HTR-8/SVneo (cell line): Measurements from ENCODE around the gene RNF19B.

Experiments
- DNase-seq: peaks from one replicate; pipeline ENCODE4 v3.0.0; 2011; ENCODE audit warnings: low spot score, mixed read lengths; ENCODE audit not compliant: insufficient read length
- FAIRE-seq: peaks from 2 replicates; lab custom pipeline; 2011; peaks lifted over from hg19 to GRCh38; lab: Jason Lieb, UNC

The RNF19B gene, protein sequence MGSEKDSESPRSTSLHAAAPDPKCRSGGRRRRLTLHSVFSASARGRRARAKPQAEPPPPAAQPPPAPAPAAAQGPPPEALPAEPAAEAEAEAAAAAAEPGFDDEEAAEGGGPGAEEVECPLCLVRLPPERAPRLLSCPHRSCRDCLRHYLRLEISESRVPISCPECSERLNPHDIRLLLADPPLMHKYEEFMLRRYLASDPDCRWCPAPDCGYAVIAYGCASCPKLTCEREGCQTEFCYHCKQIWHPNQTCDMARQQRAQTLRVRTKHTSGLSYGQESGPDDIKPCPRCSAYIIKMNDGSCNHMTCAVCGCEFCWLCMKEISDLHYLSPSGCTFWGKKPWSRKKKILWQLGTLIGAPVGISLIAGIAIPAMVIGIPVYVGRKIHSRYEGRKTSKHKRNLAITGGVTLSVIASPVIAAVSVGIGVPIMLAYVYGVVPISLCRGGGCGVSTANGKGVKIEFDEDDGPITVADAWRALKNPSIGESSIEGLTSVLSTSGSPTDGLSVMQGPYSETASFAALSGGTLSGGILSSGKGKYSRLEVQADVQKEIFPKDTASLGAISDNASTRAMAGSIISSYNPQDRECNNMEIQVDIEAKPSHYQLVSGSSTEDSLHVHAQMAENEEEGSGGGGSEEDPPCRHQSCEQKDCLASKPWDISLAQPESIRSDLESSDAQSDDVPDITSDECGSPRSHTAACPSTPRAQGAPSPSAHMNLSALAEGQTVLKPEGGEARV

DNA sequence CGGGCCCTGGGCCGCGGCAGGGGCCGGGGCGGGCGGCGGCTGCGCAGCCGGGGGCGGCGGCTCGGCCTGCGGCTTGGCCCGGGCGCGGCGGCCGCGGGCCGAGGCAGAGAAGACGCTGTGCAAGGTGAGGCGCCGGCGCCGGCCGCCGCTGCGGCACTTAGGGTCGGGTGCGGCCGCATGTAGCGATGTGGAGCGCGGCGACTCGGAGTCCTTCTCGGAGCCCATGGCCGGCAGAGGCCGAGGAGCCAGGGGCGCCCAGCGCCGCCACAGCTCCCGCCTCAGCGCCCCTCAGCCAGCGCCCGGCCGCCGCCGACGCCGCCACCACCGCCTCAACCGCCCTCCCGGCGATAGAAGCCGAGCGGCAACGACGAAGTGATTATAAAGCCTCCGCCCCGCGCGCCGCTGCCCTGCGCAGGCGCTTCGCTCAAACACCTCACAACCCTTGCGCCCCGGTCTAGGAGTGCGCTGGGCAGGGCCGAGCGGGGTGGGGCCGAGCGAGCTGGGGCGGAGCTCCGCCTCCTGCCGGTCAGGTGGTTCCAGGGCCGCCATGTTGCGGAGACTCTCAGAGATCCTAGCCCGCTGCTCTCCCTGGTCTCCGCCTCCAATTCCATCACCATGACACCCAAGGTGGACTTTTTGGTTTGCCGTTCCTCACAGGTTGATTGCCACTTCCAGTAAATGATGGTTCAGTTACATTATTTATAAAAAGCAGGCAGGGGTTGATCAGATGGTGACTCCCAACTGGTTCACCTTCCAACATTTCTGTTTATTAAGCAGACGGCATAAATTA lies at the start of gene RNF19B:
RNF19B (minus strand) TSS at position 349 of the 790 bp plus-strand sequence; CDS start at position 225, 124 bp downstream.
- FAIRE-seq, result peak; percentile 54
- DNase-seq, result peak; percentile 93

DNA sequence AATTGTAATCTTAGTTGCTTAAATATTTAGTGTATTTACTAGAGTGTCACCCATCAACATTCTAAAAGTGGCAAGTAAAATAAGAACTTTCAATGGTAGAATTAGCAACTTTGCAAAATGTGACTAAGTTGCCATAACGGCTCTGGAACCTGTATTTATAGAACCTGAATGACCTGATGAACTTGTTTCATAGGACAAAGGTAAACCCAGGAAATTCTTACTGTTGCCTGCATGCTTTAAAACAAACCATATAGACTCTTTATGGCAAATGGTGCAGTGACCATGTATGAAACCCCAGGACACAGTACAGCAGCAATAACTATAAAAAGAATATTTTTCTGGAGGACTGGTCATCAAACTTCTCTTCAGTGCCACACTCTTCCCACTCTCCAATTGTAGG lies 49.2 kb upstream of the RNF19B start:
- DNase-seq (no peak), FAIRE-seq (no peak)

GRCh38 chr1:33012165-33012564 lies 47.6 kb upstream of the RNF19B start:
- DNase-seq (no peak), FAIRE-seq (no peak)

GRCh38 chr1:33010932-33011731 lies 46.5 kb upstream of the RNF19B start:
- no peak for FAIRE-seq
- DNase-seq, result no peak

DNA sequence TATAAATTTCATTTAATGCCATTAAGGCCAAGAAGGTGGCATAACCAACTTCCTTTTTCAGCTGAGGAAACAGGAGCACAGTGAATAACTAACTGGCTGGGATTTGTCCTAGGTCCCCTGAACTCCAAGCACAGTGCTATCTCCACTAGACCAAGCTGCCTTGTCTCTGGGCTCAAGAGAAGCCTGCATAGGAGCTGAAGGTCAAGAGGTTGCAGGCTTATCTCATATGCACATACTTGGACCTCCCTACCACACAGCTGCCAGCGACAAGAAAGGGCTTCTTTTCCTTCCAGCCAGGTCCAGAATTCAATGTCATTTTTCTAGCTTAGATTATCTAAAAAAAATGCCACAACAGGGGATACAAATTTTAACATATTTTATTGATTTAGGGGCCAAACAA lies 45.0 kb upstream of the RNF19B start:
- DNase-seq (no peak), FAIRE-seq (no peak)

DNA sequence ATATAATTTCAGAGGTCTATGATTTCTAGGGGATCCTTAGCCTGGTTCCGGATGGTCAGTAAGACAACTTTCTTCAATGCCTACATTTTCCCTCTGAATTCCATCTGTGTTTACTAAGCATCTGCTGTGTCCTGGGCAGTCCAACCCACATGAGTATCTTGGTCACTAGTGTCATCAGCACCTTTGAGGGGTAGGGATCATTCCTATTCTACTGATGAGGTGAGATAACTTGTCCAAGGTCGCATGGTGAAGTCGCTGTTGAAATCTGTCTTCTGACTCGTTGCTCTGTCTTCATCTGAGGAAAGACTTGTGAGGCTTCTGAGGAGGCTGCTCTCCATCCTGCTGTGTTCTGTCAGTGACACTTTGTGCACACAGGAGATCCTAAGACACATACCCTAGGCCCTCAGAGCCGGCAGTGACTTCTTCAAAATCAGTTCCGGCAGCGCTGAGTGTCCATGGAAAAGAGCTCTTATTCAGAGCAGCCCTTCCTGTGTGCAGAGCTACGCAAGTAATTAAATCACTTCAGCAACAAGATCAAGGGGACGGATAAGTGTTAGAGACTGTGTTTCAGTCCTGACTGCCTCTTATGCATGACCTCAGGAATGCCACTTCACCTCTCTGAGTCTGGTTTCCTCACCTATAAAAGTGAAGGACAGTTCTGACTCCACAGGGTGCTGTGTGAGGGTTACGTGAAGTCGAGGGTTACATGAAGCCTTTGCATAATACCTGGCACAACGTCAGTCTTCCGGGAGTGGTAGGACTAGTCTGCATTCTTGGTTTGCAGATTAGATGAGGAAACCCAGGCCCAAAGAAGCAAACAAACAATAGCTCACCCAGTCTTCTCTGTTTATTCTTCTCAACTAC lies 43.7 kb upstream of the RNF19B start:
- no peak for FAIRE-seq

DNA sequence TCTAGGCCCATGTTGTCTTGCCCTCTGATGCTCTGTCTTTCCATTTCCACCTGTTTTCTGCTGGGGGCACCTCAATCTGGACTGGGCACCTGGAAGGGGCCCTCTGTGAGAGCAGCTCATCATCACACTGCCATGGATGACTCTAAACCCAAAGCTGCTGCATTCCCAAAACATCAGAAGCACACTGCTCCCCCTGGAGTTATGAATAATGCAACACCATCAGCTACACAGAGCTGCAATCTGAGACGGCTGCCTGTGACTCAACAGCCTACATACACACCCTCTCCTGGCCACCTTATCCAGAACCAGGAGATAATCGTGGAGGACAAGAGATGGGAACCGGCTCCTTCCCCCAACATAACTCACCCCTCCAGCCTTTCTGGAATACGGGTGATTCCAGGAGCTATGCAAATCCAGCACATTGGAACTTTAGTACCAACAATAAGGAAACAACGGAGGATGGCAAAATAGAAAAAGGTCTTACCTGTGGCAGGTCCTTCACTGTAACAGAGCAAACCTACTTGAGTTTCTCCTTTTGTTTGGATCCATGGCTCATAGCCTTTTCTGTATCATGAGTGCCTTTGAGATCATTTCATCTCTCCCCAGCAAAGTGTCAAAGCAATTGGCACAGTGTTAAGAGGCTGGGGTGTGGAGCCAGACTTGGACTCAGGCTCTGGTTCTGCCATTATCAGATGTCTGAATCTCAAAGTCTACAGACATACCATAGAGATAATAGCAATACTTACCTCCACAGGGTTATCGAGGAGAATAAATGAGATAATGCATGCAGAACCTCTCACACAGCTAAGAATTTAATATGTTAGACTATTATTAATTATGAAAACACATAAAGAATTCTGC lies 42.8 kb upstream of the RNF19B start:
- DNase-seq, result peak; percentile 84
- FAIRE-seq, result no peak

More for the DNA sequence above, 43.7 kb upstream of the RNF19B start:
- no peak for DNase-seq

- FAIRE-seq (no peak), DNase-seq (no peak)
Observed at GRCh38 chr1:33005838-33006421, 41.3 kb upstream of the RNF19B start.

DNA sequence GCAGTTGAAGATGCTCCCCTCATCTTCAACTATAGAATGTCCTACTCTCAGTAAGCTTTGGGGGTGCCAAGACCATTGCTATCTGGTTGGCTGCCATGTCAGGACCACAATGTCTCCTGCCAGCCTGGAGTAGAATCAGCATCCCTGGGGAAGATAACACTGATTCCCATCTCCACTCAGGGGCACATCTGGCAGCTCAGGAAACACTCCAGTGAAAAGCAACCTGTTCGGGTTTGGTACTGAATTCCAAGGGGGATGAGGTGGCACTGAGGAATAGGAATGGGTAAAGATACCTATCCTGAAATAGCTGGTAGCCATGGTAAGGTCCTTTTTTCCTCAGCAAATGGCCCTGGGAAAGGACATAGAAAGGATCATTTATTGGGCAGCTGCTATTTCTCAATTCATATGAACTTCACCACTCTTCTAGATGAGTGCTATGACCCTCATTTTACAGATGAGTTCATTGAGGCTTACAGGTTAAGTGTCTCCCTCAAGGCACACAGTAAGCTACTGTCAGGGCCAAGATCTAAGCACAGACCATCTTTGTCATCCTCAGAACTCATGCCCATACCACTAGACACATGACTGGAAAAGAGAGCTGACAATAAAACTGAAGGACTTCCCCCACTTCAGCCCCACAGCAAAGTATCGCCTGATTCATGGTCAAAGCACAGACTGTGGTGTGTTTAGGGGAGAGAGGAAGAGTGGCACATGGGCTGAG lies 40.7 kb upstream of the RNF19B start:
- DNase-seq (no peak), FAIRE-seq (no peak)

DNA sequence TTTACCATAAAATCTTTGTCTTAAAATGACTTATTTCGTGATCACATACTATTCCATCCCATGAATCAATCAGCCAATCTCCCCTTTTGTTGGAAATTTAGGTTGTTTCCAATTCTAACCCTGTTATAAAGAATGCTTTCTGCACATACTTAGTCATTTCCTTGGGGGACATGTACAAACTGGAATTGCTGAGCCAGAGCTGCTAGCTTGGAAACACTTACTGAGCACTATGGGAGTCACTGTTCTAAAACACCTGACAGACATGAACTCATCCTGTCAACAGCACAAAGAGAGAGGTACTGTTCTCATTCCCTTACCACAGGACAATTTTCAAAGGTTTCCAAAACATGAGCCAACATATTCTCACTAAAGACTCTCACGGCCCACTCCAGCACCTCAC lies 40.0 kb upstream of the RNF19B start:
- DNase-seq, result no peak
- no peak for FAIRE-seq

GRCh38 chr1:33003657-33004056 lies 39.0 kb upstream of the RNF19B start:
- FAIRE-seq (no peak), DNase-seq (no peak)

GRCh38 chr1:33002006-33002405 lies 37.4 kb upstream of the RNF19B start:
- no peak for DNase-seq
- FAIRE-seq, result no peak

DNA sequence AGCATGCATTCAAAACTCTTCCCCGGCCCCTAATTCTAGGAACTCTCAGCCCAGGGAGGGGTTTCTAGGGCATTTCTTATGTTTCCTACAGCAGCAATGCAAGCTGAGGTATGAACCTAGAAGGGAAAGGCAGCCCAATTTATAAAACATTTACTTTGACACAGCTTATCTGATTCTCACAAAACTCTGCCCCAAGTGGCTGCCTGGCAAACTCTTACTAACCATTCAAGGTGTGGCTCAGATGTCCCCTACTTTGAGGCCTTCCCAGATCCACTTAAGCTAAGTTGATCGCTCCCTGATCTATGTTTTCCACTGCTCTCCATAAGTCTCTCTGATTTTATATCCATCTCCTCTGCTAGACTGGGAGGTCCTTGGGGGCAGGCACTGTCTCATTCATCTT lies 36.7 kb upstream of the RNF19B start:
- DNase-seq, result no peak
- no peak for FAIRE-seq

DNA sequence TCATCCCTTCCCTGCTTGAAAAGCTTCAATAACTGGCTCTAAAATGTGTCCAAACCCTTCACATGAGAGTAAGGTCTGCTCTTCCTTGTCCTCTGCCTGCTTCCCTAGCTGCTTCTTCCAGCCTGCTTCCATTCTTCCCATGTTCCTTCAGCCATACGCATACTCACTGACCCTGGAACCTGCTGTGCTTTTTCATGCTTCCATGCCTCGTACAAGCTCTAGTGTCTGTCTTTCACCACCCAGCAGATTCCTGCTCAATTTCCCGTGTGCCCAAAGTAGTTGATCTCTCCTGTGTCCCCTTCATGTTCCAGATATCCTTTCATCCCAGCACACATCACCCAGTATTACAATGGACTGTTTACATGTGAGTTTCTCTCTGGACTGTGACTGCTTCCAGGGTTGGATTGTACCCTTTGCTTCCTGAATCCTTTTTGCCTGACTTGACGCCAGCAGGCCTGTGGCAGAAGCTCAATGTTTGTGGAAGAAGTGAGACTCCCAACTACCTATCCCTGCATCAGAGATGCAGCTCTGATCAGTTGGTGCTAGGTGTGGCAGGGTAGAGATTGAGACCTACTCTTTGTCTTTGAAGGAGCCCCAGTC lies 35.9 kb upstream of the RNF19B start:
- DNase-seq (no peak), FAIRE-seq (no peak)

DNA sequence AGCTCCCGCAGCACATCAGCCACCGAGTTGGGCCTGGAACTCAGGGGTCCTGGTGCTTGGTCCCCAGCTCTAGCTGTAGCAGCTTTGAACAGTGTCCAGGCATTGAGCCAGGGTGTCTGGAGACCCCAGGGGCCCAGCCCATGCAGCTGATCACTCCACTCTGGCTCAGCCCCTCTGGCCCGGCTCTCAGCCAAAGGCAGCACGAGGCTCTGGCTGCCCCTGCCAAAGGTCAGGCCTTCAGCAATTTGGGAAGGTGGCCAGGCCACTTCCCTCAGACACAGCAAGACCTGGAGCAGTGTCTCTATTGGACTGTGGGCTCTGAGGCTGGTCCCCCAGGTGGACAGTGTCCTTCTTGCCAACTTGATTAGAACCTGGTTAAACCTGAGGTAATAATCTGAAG lies 34.4 kb upstream of the RNF19B start:
- no peak for FAIRE-seq
- no peak for DNase-seq

DNA sequence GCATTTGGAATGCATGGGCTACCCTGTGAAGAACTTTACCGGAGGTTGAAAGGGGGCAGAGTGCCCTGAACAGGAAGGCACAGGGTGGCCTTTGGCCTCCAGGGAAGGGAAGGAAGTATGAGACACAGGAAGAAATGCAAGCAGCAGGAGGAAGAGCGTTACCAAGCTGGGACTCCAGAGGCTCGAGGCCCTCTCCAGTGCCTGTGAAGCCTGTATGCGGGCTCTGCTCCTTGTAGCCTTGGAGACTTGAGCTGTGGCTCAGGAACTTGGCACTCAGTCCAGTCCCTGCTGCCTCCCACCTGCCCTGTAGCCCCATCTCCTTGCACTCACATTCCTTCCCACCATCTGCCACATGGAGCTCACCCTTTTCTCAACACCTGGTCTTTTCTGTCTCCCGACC lies 33.5 kb upstream of the RNF19B start:
- FAIRE-seq, result no peak
- no peak for DNase-seq

- FAIRE-seq, result peak; percentile 38
- no peak for DNase-seq
Observed at GRCh38 chr1:32997381-32997891, 32.8 kb upstream of the RNF19B start.
